ENCODE data around the gene CDR2.
"Not testable (repeated sequence)": the region's sequence is repeated elsewhere in the genome, so short reads cannot be mapped to it uniquely, and the experiment has no call there.

Gene CDR2

GRCh38 chr16:22352723-22353122 is 21.7 kb downstream of the CDR2 start:
- no peak for DNase-seq (ENCODE audit: low read depth)

GRCh38 chr16:22352140-22352539 is 22.3 kb downstream of the CDR2 start:
- DNase-seq (ENCODE audit: low read depth), result no peak

- DNase-seq (ENCODE audit: low read depth), result not testable (repeated sequence)
These were observed 23.4 kb downstream of the CDR2 start for GRCh38 chr16:22351017-22351416.

GRCh38 chr16:22348291-22348690 is 26.1 kb downstream of the CDR2 start:
- DNase-seq (ENCODE audit: low read depth), result no peak

- DNase-seq (ENCODE audit: low read depth), result no peak
These were observed 27.2 kb downstream of the CDR2 start for GRCh38 chr16:22347100-22347820.

GRCh38 chr16:22346483-22346882 is 27.9 kb downstream of the CDR2 start:
- DNase-seq (ENCODE audit: low read depth), result no peak

- DNase-seq (ENCODE audit: low read depth), result no peak
These were observed 32.3 kb downstream of the CDR2 start for GRCh38 chr16:22342082-22342481.

- no peak for DNase-seq (ENCODE audit: low read depth)
These were observed 33.5 kb downstream of the CDR2 start for GRCh38 chr16:22340945-22341344.

GRCh38 chr16:22337849-22338635 is 36.4 kb downstream of the CDR2 start:
- DNase-seq (ENCODE audit: low read depth), result no peak

- no peak for DNase-seq (ENCODE audit: low read depth)
These were observed 37.4 kb downstream of the CDR2 start for GRCh38 chr16:22337045-22337444.

GRCh38 chr16:22336581-22336980 is 37.8 kb downstream of the CDR2 start:
- DNase-seq (ENCODE audit: low read depth), result no peak

GRCh38 chr16:22335668-22336246 is 38.7 kb downstream of the CDR2 start:
- no peak for DNase-seq (ENCODE audit: low read depth)

GRCh38 chr16:22333457-22333994 is 40.9 kb downstream of the CDR2 start:
- no peak for DNase-seq (ENCODE audit: low read depth)

- no peak for DNase-seq (ENCODE audit: low read depth)
These were observed 44.1 kb downstream of the CDR2 start for GRCh38 chr16:22330326-22330725.

- no peak for DNase-seq (ENCODE audit: low read depth)
These were observed 45.2 kb downstream of the CDR2 start for GRCh38 chr16:22329199-22329695.

GRCh38 chr16:22328081-22328725 is 46.2 kb downstream of the CDR2 start:
- no peak for DNase-seq (ENCODE audit: low read depth)

GRCh38 chr16:22327446-22327775 is 47.0 kb downstream of the CDR2 start:
- DNase-seq (ENCODE audit: low read depth), result no peak

- no peak for DNase-seq (ENCODE audit: low read depth)
These were observed 47.5 kb downstream of the CDR2 start for GRCh38 chr16:22326771-22327445.

- DNase-seq (ENCODE audit: low read depth), result no peak
These were observed 48.1 kb downstream of the CDR2 start for GRCh38 chr16:22326369-22326652.

- DNase-seq (ENCODE audit: low read depth), result no peak
These were observed 48.6 kb downstream of the CDR2 start for GRCh38 chr16:22325598-22326368.
